Measurements from ENCODE around the gene MRPS18B. TPM values are rescaled to one million over a fixed set of nuclear protein-coding genes. Genes with fewer than 3 reads are reported as not detected.

Gene MRPS18B
- total and polyA plus RNA-seq, 2 of the 13 experiments (the other 11 are each of a cell fraction or from before 2014, with no cell fraction given) = 125 to 131 TPM

- FAIRE-seq (no peak), DNase-seq (ENCODE audit: low spot score) (no peak), ATAC-seq (no peak)
- in situ Hi-C loops (cut with HindIII; ENCODE audit: extremely low pct_ligation_motif_present, low pct_unique_long_range_greater_than_20kb) (loop anchor here (5.0 kb wide), 1 partner anchor 122 kb away; no protein-coding TSS in a partner anchor), intact Hi-C loops (cut with micrococcal nuclease; ENCODE audit: unreplicated experiment) (no loop called here)
- Histone ChIP-seq H3K4me3 (replicated peaks in 1 of 3; ENCODE audit: insufficient read depth in 1 of 3, low read depth in 2 of 3, low read length in 3 of 3) (no peak overlapping the region), H2AFZ (ENCODE audit: low read length) (no peak overlapping the region), H4K20me1 (ENCODE audit: insufficient read depth, low read length) (no peaks in the 10 kb centered on the region), H3K9ac (ENCODE audit: insufficient read depth, low read depth, low read length) (no peak overlapping the region), H3K4me1 (ENCODE audit: insufficient read depth, low read length) (no peaks in the 10 kb centered on the region), H3K79me2 (ENCODE audit: insufficient read depth, low read length) (no peaks in the 10 kb centered on the region), H3K4me2 (ENCODE audit: low read depth, low read length) (no peak overlapping the region), H3K36me3 (replicated peaks in 1 of 2; ENCODE audit: control insufficient read depth in 1 of 2, insufficient read depth in 2 of 2, low read length in 2 of 2) (peaks cover 52 to 72% of the 10 kb centered on the region in 2 experiments), H3K27me3 (ENCODE audit: control insufficient read depth in 1 of 2, insufficient read depth in 2 of 2, low read length in 2 of 2) (no peaks in the 10 kb centered on the region), H3K9me3 (ENCODE audit: low read length) (no peaks in the 10 kb centered on the region), H3K27ac (ENCODE audit: extremely low read length, insufficient read depth, low read length) (no peak overlapping the region)
- TF ChIP-seq MLXIP (CRISPR knock-in tag; IDR thresholded peaks at IDR 0.05; ENCODE audit: borderline replicate concordance) (no peak), ZNF12 (CRISPR knock-in tag; IDR thresholded peaks at IDR 0.05) (no peak), POLR2G (IDR thresholded peaks at IDR 0.05; ENCODE audit: low read depth, low read length) (no peak), ZNF142 (CRISPR knock-in tag; IDR thresholded peaks at IDR 0.05) (no peak)
- BruUV-seq (replicated peaks) = TSS peak; percentile 16
- POLR2A ChIA-PET = interaction anchor here (0.9 to 10.8 kb wide), 2 partner anchors 10 to 33 kb away, joined by 3 to 172 read pairs; partner anchors contain the start of gene ABCF1
- 98% methylated on average over 13 of the region's 13 CpGs for whole genome bisulfite sequencing (ENCODE audit: low lambda C conversion rate)
- CTCF ChIA-PET (ENCODE audit: low intra/inter-chr PET ratio, low total read pairs) = no interaction called here
These were observed 13.7 kb upstream of the MRPS18B start for GRCh38 chr6:30603961-30604360.

Measured in HepG2 (cell line).